GM19467 (cell line): ENCODE measurements around the gene TMEM271.

Source experiments
- ATAC-seq: cut with Tn5 transposase; IDR thresholded peaks from one replicate; pipeline ENCODE4 v1.9.1; 2021; ENCODE audit warnings: mild to moderate bottlenecking, moderate library complexity; ENCODE audit not compliant: unreplicated experiment

Gene TMEM271

DNA sequence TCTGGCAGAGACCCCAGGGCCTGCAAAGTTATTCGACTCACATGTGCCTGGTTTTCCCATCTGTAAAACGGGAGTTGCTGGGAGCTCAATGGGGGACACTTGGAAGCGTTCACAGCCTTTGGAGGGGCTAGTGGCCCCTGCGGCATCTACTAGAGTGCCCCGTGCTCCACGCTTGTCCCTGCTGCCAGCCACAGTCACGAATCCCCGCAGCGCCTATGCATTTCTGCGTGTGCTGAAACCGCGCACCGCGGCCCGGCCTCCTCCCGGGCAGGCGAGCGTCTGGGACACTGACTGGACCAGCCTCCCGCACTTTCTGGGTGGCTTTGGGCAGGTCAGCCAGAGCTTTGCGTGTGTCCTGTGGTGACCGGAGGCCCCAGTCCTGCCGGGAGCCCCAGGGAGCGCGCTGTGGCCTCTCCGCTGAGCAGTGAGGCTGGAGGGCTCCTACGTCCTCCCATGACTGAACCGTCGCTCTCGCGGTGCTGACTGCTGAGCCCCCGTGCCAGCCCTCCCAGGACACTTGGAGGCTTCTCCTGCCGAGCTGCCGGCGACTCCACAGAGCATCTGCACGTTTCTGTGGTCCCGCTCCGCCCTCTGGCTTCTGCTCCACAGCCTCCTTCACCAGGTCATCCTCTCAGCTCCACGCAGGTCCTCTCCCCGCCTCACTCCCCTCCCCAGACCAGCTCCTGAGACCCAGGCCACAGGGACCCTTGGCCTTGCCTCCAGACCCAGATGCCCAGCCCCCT is 40.7 kb downstream of the TMEM271 start:
- no peak for ATAC-seq

- no peak for ATAC-seq
Observed at GRCh38 chr4:534576-535151, 41.4 kb downstream of the TMEM271 start.

DNA sequence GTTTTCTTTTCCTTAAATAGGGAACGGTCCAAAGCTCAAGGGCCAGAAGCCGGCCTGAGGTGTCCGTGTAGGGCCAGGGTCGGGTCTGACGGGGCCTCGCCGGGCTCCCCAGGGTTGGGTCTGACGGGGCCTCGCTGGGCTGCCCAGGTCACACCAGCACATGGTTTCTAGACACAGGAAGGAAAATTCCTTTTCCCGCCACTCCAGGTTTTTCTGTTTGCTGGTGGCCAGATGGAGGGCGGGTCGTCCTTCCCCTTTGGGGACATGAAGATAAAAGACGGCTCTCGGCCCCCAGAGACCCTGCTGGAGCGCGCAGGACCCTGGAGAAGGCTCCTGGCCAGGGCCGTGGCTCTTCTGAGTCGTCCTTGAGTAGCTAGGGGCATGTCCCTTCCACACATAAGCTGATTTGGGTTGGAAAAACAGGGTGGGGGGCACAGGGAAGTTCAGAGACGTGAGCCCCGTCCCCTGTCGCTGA is 42.0 kb downstream of the TMEM271 start:
- ATAC-seq: no peak

- ATAC-seq: no peak
Observed at GRCh38 chr4:533318-534100, 42.6 kb downstream of the TMEM271 start.

DNA sequence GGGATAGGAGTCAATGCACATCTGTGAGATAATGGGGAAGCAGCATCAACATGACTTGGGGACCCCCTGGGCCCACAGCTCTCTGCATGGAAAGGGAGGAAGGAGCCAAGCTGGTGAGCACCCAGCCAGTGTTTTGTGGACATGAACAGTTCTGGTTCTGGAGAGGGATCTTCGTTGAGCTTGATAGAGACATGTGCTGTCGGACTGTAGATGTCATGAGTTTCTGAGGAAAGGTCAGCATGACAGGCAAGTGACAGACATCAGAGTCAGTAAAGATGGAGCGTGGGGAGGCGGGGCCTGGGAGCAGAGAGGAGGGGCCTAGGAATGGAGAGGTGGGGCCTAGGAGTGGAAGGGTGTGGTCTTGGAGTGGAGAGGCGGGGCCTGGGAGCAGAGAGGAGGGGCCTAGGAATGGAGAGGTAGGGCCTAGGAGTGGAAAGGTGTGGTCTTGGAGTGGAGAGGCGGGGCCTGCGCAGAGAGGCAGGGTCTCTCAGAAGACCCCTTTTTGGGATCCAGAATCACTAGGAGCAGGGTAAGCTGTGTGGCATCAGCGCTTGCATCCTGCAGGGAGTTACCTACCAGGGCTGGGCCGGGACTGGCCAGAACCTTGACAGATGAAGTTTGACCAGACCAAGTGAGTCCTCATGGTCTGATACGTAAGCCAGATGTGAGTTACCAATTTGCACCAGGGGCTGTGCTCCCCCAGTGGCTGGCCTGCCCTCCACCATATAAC is 43.3 kb downstream of the TMEM271 start:
- ATAC-seq: no peak

GRCh38 chr4:531721-532565 is 44.2 kb downstream of the TMEM271 start:
- ATAC-seq: no peak

GRCh38 chr4:531076-531475 is 45.0 kb downstream of the TMEM271 start:
- no peak for ATAC-seq

- ATAC-seq: no peak
Observed at GRCh38 chr4:530017-530781, 45.9 kb downstream of the TMEM271 start.

GRCh38 chr4:529563-529962 is 46.5 kb downstream of the TMEM271 start:
- ATAC-seq: no peak

DNA sequence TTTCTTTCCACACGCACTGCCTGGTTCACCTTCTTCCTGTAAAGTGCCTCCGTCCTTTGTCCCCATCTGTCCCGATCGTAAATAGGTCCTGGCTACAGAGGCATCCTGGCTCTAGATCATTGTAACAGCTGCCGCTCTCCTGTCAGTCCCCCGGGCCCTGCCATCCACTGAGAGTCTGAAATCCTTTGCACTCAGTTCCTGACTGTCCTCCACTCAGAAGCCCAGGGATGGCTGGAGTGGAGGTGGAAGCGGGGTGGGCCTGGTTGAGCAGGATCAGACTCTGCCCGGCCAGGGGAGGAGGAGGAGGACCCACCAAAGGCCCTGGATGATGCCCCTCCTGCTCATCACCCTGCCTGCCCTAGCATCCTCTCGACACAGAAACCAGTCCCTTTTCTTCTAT is 47.3 kb downstream of the TMEM271 start:
- no peak for ATAC-seq

GRCh38 chr4:528296-528695 is 47.8 kb downstream of the TMEM271 start:
- ATAC-seq: no peak

DNA sequence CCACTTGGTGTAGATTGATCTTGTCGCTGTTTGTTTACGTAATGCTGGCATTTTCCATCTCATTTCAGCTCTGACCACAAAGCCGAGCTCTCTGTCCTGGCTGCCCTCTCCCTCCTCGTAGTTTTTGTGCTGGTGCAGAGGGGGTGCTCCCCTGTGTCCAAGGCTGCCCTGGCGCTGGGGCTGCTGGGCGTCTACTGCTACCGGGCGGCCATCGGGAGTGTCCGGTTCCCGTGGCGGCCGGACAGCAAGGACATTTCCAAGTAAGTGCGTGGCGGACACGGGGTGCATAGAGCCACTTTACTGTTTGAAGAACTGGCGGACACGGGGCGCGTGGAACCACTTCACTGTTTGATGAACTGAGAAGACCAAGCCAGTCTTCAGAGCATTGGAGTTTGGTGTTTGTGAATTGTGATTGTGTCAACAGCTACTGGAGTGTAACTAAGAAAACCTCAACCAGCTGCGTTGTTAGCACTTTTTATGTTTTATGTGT is 49.1 kb downstream of the TMEM271 start:
- ATAC-seq: no peak

DNA sequence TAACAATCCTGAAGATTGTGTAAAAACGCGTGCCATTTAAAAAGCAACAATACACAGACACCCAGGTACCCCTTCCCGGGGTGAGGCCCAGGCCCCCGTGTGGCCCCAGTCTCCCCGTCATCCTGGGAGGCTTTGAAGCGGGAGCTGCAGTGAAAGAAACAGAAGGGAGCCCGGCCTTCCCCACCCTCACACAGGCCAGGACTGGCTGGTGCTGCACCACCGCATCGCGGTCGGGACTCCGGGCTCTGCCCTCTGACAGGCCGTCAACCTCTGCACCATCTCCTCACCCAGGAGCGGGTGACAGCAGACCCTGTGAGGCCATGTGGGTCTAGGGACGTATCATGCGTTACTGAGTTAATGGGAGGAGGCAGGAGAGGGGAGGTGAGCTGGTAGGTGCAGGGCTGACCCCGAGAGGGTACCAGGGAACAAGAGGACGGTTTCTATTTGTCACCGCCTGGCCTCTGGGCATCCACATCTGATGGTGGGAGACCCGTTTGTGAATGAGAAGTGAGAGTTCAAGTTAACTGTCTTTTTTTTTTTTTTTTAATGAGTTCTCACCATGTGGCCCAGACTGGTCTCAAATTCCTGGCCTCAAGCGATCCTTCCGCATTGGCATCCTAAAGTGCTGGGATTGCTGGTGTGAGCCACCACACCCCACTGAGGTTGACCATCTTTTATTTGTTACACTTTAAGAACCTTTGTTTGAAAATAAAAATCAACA is 49.7 kb downstream of the TMEM271 start:
- ATAC-seq: no peak

- ATAC-seq: no peak
Observed at GRCh38 chr4:525660-526059, 50.4 kb downstream of the TMEM271 start.

DNA sequence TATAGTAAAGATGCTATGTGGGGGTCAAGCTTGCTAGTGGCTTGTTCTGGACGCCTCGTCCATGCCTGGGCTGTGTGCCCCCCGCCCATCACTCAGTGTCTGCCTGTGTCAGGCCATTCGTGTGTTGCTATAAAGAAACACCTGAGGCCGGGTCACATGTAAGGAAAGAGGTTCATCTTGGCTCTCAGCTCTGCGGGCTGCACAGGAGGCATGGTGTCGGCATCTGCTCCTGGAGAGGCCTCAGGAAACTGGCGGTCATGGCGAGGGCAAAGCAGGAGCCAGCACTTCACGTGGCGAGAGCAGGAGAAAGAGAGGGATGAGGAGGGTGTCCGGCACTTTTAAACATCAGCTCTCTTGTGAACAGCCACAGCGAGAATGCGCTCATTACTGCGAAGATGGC is 51.9 kb downstream of the TMEM271 start:
- ATAC-seq: no peak
